Measurements from ENCODE around the gene MPO.

Gene MPO

DNA sequence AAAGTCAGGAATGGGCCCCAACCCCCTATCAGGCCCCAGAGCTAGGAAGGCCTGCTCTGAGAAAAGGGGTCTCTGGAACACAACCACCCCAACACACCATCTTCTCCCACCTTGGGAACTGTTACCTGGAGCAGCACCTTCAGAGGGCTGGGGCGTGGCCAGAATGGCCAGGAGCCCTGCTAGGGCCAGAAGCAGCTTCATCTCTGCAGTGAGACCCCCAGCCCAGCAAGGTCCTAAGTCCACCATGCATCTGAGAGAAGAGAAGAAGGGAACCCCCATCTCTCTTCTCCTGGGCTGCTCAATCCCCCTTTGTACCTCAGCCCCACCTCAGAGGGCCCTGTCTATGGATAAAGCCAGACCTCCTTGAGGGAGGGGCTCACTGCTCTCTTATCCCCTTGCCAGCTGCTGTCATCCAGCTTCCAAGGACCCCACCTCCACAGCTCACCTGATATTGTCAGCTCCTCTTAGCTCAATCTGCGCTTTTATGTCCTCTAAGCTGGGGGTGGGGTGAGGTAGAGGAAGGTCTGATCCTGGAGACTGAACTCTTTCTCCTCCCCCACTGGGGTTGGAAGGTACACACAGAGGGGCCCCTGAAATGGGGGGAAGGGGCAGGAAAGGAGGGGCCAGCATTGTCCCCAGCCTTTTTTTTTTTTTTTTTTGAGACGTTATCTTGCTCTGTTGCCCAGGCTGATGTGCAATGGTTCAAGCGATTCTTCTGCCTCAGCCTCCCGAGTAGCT is at the start of gene MPO:
MPO (minus strand) TSS at position 456 of the 738 bp plus-strand sequence; CDS start at position 279, 177 bp downstream.
- no peak for FAIRE-seq
- TF ChIP-seq, protein P1, sequence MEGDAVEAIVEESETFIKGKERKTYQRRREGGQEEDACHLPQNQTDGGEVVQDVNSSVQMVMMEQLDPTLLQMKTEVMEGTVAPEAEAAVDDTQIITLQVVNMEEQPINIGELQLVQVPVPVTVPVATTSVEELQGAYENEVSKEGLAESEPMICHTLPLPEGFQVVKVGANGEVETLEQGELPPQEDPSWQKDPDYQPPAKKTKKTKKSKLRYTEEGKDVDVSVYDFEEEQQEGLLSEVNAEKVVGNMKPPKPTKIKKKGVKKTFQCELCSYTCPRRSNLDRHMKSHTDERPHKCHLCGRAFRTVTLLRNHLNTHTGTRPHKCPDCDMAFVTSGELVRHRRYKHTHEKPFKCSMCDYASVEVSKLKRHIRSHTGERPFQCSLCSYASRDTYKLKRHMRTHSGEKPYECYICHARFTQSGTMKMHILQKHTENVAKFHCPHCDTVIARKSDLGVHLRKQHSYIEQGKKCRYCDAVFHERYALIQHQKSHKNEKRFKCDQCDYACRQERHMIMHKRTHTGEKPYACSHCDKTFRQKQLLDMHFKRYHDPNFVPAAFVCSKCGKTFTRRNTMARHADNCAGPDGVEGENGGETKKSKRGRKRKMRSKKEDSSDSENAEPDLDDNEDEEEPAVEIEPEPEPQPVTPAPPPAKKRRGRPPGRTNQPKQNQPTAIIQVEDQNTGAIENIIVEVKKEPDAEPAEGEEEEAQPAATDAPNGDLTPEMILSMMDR (IDR thresholded peaks at IDR 0.05; ENCODE audit: insufficient read depth, missing control alignments): no peak
- no peak for DNase-seq (ENCODE audit: insufficient read length, low spot score)

DNA sequence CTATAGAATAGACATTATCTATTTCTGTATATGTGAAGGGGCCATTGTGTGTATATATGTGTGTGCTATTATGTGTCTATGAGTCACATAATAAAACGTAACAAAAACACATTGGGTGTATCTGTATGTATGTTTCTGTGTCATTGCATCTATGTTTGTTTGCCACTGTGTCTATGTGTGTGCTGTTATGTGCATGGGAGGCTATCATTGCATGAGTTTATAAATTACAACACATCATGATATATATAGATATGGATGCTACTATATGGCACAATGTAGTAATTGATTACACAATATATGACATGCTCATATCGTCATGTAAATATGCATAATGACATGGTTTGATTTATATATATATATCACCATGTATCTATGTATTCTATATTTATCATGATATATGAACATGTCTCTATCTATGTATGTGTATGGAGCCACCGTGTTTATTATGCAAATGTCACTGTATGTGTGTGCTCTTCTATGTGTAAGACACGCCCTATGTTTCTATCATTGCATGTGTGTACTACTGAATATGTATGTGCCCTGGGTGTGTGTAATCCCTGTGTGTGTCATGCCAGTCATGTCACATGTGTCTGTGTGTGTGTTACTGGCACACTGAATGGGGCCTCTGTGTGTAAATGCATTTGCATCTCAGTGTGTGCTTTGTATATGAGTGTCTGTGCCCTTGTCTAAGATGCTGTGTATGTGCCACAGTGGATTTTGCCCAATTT is 49.2 kb upstream of the MPO start:
- TF ChIP-seq, protein P1 (IDR thresholded peaks at IDR 0.05; ENCODE audit: insufficient read depth, missing control alignments): no peak
- no peak for FAIRE-seq
- no peak for DNase-seq (ENCODE audit: insufficient read length, low spot score)

GRCh38 chr17:58329035-58329809 is 48.5 kb upstream of the MPO start:
- no peak for FAIRE-seq
- TF ChIP-seq, protein P1 (IDR thresholded peaks at IDR 0.05; ENCODE audit: insufficient read depth, missing control alignments): peak; percentile 42
- peak; percentile 31 for DNase-seq (ENCODE audit: insufficient read length, low spot score)

DNA sequence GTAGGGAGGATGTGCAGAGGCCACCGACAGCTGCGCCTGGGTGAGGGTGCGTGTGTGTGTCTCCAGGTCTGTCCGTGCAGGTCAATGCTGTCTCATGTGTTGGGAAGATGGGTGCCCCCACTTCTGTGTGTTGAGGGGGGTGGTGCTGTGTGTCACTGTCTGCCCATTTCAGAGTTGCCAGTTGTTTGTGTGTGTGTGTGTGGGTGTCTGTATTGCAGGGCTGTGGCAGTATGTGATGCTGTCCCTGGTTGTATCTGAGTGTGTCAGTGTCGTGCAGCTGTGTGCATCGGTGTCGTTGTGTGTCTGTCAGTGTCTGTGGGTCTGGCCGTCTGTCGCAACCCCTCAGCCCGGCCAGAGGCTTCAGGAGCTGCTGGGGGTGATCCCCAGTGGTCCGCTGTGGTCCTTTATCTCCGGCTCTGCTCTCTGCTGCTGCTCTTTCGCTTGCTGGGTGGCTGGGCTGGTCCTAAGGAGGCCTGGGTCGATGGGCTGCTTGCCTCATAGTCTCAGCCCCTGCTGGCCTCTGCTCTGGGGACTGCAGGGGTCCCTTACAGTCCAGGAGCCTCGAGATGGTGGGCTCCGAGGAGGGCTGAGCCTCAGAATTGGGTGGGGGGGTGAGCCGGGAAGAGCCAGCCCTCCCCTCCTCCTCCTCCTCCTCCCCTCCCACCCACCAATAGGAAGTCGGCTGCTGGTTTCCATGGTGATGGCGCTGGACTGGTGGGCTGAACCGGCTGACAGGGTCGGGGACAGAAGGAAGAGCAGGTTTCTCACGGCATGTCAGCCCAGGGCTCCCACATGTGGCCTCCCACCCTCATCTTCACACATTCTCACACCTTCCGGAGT is 47.7 kb upstream of the MPO start, which contains the start of gene TSPOAP1:
TSPOAP1 (minus strand) TSS at position 601 of the 840 bp plus-strand sequence. CDS start 875 bp downstream, outside the sequence.
- no peak for FAIRE-seq
- TF ChIP-seq, protein P1 (IDR thresholded peaks at IDR 0.05; ENCODE audit: insufficient read depth, missing control alignments): no peak

GRCh38 chr17:58327363-58328194 is 46.8 kb upstream of the MPO start:
- DNase-seq (ENCODE audit: insufficient read length, low spot score) (peak; percentile 14), FAIRE-seq (no peak)
- TF ChIP-seq, protein P1 (IDR thresholded peaks at IDR 0.05; ENCODE audit: insufficient read depth, missing control alignments): no peak

More for the DNA sequence above, 47.7 kb upstream of the MPO start, which contains the start of gene TSPOAP1:
- peak; percentile 41 for DNase-seq (ENCODE audit: insufficient read length, low spot score)
